Caki2 (cell line): Measurements from ENCODE around the gene ARL6. TPM values are rescaled to one million over a fixed set of nuclear protein-coding genes. Genes with fewer than 3 reads are reported as not detected.

Experiments
- total RNA-seq: library from RNA; depleted of rRNA; stranded (reverse); fragments of >200 nt; shearing (Covaris generic); gene quantifications from 2 replicates; pipeline ENCODE4 v1.2.3, GENCODE V29; 2014; ENCODE audit warnings: low replicate concordance; rRNA removed

ARL6 gene
- total RNA-seq, 1 experiment from 2014 or later, result 4.1 TPM

Other genes starting within 250 kb of the ARL6 start
- gene CRYBG3, start 57.3 kb downstream of the ARL6 start, total RNA-seq, result 2.0 and 3.2 TPM in 2 replicates
- gene RIOX2, start 207.7 kb downstream of the ARL6 start, total RNA-seq, result 13.6 and 24.1 TPM in 2 replicates